Cardiac muscle cell (in vitro differentiated cells and primary cell): ENCODE measurements around the gene TSKU. TPM values are rescaled to one million over a fixed set of nuclear protein-coding genes. Genes with fewer than 3 reads are reported as not detected.

Experiments
- DNase-seq, 2 donors: peaks; one replicate each; pipeline versions ENCODE4 v3.0.0 to v3.0.0-alpha.2; 2010 to 2017; ENCODE audit warnings: low read depth in 1 of 2, low spot score in 1 of 2
- H3K27ac ChIP-seq: fragments of 200-600 bp; sonication (generic); 2 replicates; pipeline ENCODE4 v1.5.1; 2016
- H3K27me3 ChIP-seq: fragments of 200-600 bp; sonication (generic); 2 replicates; pipeline ENCODE4 v1.6.0; 2016; ENCODE audit warnings: control low read depth
- H3K36me3 ChIP-seq: fragments of 200-600 bp; sonication (generic); 2 replicates; pipeline ENCODE4 v1.5.1; 2016; ENCODE audit warnings: control low read depth
- H3K4me1 ChIP-seq: fragments of 200-600 bp; sonication (generic); 2 replicates; pipeline ENCODE4 v1.8.1; 2017; ENCODE audit warnings: low read depth, mild to moderate bottlenecking, mixed run types
- H3K4me3 ChIP-seq: fragments of 200-600 bp; sonication (generic); 2 replicates; pipeline ENCODE4 v1.5.1; 2016; ENCODE audit warnings: mild to moderate bottlenecking
- H3K9me3 ChIP-seq: fragments of 200-600 bp; sonication (generic); 2 replicates; pipeline ENCODE4 v1.5.1; 2017; ENCODE audit warnings: low read depth, mild to moderate bottlenecking, control low read depth
- CTCF ChIP-seq: IDR thresholded peaks from 2 replicates; pipeline ENCODE4 v1.5.1; 2012; ENCODE audit warnings: low read depth, mild to moderate bottlenecking, low read length
- polyA plus RNA-seq: library from polyadenylated mRNA; unstranded; fragments of >200 nt; fragmentation: Nextera tagmentation; extraction: Ambion mirVana; gene quantifications from 2 replicates; pipeline ENCODE4 v1.2.1, GENCODE V29; 2016
- total RNA-seq: library from RNA; depleted of rRNA; stranded (reverse); fragments of >200 nt; gene quantifications from 2 replicates; pipeline ENCODE4 v1.2.3, GENCODE V29; 2016

TSKU gene
- total and polyA plus RNA-seq, 2 experiments from 2014 or later: 33.4 to 33.6 TPM

GRCh38 chr11:76769645-76770586, 13.2 kb upstream of the TSKU start:
- H3K27me3 ChIP-seq: no peaks in the 10 kb centered on the region
- H3K4me1 ChIP-seq: peaks cover 21% of the 10 kb centered on the region
- H3K4me3 ChIP-seq: no peak overlapping the region
- TF ChIP-seq CTCF: no peak
- no peak overlapping the region for H3K27ac ChIP-seq
- H3K9me3 ChIP-seq: no peaks in the 10 kb centered on the region
- no peaks in the 10 kb centered on the region for H3K36me3 ChIP-seq
- DNase-seq: peak in 1 of 2 donors; percentile 32

- no peaks in the 10 kb centered on the region for H3K9me3 ChIP-seq
- DNase-seq: peak in 1 of 2 donors; percentile 77
- H3K27ac ChIP-seq: no peak overlapping the region
- peaks cover 21% of the 10 kb centered on the region for H3K4me1 ChIP-seq
- no peaks in the 10 kb centered on the region for H3K27me3 ChIP-seq
- H3K36me3 ChIP-seq: no peaks in the 10 kb centered on the region
- no peak for TF ChIP-seq CTCF
- no peak overlapping the region for H3K4me3 ChIP-seq
These were observed 12.3 kb upstream of the TSKU start for GRCh38 chr11:76770642-76771445.

- no peak overlapping the region for H3K4me3 ChIP-seq
- no peak for TF ChIP-seq CTCF
- no peaks in the 10 kb centered on the region for H3K27me3 ChIP-seq
- peaks cover 15% of the 10 kb centered on the region for H3K4me1 ChIP-seq
- H3K9me3 ChIP-seq: no peaks in the 10 kb centered on the region
- H3K27ac ChIP-seq: no peak overlapping the region
- no peaks in the 10 kb centered on the region for H3K36me3 ChIP-seq
- no peak for DNase-seq
These were observed 11.6 kb upstream of the TSKU start for GRCh38 chr11:76771446-76772099.

- Histone ChIP-seq H3K27ac (no peak overlapping the region), H3K9me3 (no peaks in the 10 kb centered on the region), H3K27me3 (no peaks in the 10 kb centered on the region), H3K4me1 (peaks cover 15% of the 10 kb centered on the region), H3K4me3 (no peak overlapping the region), H3K36me3 (no peaks in the 10 kb centered on the region)
- no peak for TF ChIP-seq CTCF
- no peak for DNase-seq
These were observed 10.9 kb upstream of the TSKU start for GRCh38 chr11:76772100-76772782.

GRCh38 chr11:76772783-76773106, 10.4 kb upstream of the TSKU start:
- H3K27ac ChIP-seq: no peak overlapping the region
- no peak overlapping the region for H3K4me3 ChIP-seq
- H3K27me3 ChIP-seq: no peaks in the 10 kb centered on the region
- no peak for TF ChIP-seq CTCF
- no peaks in the 10 kb centered on the region for H3K36me3 ChIP-seq
- peaks cover 13% of the 10 kb centered on the region for H3K4me1 ChIP-seq
- no peaks in the 10 kb centered on the region for H3K9me3 ChIP-seq
- no peak for DNase-seq
